ENCODE data around the gene MRPL20. TPM values are rescaled to one million over a fixed set of nuclear protein-coding genes. Genes with fewer than 3 reads are reported as not detected.

MRPL20 gene
- total and polyA plus RNA-seq, 9 of the 15 experiments (the other 6 are each of a cell fraction or from before 2014, with no cell fraction given): 180 to 671 (median 229) TPM

DNA sequence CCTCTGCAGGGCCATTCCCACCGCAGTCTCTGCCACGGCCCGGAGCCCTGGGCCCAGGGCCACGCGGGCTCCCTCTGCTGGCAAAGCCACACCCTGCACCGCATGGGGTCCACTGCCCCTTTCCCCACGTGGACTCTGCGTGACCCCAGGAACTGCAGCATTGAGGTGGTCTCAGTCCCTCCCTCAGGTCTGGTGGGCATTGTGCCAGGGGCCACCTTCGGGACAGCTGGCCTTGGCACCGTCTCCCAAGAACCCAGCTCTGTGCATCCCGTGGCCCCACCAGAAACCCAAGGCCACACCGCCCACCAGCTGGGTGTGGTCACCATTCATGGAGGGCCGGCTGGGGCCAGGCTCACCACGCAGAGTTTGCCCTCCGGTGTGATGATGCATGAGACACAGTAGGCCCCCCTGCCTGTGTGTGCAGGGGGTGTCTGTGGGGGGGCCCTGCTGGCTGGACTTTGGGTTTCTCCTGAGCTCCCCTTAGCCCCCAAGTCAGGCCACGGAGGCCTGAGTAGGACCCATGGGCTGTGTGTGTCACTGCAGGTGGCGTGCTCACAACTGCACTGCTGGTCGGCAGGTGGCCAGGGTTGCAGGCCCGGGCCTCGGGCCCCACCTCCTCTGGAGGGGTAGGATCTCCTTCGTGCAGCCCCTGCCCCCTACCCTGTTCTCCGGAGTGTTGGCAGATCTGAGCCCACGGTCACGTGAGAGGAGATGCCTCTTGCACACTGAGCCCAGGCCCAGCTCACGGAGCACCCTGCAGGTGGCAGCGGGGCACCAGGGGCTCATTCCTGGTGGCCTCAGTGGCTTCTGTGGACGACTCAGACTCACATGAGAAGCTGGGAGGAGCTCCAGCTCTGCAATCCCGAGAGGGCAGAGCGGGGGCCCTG is 34.2 kb upstream of the MRPL20 start (continued):
- TF ChIP-seq, protein P1, sequence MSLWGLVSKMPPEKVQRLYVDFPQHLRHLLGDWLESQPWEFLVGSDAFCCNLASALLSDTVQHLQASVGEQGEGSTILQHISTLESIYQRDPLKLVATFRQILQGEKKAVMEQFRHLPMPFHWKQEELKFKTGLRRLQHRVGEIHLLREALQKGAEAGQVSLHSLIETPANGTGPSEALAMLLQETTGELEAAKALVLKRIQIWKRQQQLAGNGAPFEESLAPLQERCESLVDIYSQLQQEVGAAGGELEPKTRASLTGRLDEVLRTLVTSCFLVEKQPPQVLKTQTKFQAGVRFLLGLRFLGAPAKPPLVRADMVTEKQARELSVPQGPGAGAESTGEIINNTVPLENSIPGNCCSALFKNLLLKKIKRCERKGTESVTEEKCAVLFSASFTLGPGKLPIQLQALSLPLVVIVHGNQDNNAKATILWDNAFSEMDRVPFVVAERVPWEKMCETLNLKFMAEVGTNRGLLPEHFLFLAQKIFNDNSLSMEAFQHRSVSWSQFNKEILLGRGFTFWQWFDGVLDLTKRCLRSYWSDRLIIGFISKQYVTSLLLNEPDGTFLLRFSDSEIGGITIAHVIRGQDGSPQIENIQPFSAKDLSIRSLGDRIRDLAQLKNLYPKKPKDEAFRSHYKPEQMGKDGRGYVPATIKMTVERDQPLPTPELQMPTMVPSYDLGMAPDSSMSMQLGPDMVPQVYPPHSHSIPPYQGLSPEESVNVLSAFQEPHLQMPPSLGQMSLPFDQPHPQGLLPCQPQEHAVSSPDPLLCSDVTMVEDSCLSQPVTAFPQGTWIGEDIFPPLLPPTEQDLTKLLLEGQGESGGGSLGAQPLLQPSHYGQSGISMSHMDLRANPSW (CRISPR knock-in tag; IDR thresholded peaks at IDR 0.05): no peak
- TF ChIP-seq MBD2 (IDR thresholded peaks at IDR 0.05; ENCODE audit: borderline replicate concordance, low read depth) (no peak), POLR2A (conservative IDR thresholded peaks at IDR 0.05) (no peak), ZNF316 (IDR thresholded peaks at IDR 0.05) (no peak), ZNF217 (CRISPR knock-in tag; IDR thresholded peaks at IDR 0.05) (no peak), RFX7 (CRISPR knock-in tag; IDR thresholded peaks at IDR 0.05) (0 out of 2 replicates have a peak, but pooled peaks have one; percentile 57), NCOR1 (IDR thresholded peaks at IDR 0.05) (no peak), OTX1 (CRISPR knock-in tag; IDR thresholded peaks at IDR 0.05) (no peak), PHB (CRISPR knock-in tag; IDR thresholded peaks at IDR 0.05) (no peak), ATF7 (IDR thresholded peaks at IDR 0.05) (no peak), TRIM24 (IDR thresholded peaks at IDR 0.05) (no peak), SRSF7 (optimal IDR thresholded peaks at IDR 0.05; ENCODE audit: low read depth, low read length) (no peak), PTBP1 (IDR thresholded peaks at IDR 0.05; ENCODE audit: low read depth, low read length) (no peak), PRMT5 (CRISPR knock-in tag; IDR thresholded peaks at IDR 0.05) (no peak; the same call in 1 of the 2 replicates), SNRNP70 (optimal IDR thresholded peaks at IDR 0.05; ENCODE audit: low read depth, low read length) (no peak)
- TF ChIP-seq, protein P2, sequence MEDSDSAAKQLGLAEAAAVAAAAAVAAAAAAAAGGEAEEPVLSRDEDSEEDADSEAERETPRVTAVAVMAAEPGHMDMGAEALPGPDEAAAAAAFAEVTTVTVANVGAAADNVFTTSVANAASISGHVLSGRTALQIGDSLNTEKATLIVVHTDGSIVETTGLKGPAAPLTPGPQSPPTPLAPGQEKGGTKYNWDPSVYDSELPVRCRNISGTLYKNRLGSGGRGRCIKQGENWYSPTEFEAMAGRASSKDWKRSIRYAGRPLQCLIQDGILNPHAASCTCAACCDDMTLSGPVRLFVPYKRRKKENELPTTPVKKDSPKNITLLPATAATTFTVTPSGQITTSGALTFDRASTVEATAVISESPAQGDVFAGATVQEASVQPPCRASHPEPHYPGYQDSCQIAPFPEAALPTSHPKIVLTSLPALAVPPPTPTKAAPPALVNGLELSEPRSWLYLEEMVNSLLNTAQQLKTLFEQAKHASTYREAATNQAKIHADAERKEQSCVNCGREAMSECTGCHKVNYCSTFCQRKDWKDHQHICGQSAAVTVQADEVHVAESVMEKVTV (CRISPR knock-in tag; IDR thresholded peaks at IDR 0.05): peak; percentile 67
- TF ChIP-seq, protein P3, sequence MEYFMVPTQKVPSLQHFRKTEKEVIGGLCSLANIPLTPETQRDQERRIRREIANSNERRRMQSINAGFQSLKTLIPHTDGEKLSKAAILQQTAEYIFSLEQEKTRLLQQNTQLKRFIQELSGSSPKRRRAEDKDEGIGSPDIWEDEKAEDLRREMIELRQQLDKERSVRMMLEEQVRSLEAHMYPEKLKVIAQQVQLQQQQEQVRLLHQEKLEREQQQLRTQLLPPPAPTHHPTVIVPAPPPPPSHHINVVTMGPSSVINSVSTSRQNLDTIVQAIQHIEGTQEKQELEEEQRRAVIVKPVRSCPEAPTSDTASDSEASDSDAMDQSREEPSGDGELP (CRISPR knock-in tag; IDR thresholded peaks at IDR 0.05; ENCODE audit: borderline replicate concordance): peak; percentile 88
- TF ChIP-seq, protein P4, sequence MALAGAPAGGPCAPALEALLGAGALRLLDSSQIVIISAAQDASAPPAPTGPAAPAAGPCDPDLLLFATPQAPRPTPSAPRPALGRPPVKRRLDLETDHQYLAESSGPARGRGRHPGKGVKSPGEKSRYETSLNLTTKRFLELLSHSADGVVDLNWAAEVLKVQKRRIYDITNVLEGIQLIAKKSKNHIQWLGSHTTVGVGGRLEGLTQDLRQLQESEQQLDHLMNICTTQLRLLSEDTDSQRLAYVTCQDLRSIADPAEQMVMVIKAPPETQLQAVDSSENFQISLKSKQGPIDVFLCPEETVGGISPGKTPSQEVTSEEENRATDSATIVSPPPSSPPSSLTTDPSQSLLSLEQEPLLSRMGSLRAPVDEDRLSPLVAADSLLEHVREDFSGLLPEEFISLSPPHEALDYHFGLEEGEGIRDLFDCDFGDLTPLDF (CRISPR knock-in tag; IDR thresholded peaks at IDR 0.05): no peak; the same call in 1 of the 2 replicates
- TF ChIP-seq, protein P5, sequence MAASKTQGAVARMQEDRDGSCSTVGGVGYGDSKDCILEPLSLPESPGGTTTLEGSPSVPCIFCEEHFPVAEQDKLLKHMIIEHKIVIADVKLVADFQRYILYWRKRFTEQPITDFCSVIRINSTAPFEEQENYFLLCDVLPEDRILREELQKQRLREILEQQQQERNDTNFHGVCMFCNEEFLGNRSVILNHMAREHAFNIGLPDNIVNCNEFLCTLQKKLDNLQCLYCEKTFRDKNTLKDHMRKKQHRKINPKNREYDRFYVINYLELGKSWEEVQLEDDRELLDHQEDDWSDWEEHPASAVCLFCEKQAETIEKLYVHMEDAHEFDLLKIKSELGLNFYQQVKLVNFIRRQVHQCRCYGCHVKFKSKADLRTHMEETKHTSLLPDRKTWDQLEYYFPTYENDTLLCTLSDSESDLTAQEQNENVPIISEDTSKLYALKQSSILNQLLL (CRISPR knock-in tag; IDR thresholded peaks at IDR 0.05; ENCODE audit: borderline replicate concordance): no peak
- TF ChIP-seq, protein P6, sequence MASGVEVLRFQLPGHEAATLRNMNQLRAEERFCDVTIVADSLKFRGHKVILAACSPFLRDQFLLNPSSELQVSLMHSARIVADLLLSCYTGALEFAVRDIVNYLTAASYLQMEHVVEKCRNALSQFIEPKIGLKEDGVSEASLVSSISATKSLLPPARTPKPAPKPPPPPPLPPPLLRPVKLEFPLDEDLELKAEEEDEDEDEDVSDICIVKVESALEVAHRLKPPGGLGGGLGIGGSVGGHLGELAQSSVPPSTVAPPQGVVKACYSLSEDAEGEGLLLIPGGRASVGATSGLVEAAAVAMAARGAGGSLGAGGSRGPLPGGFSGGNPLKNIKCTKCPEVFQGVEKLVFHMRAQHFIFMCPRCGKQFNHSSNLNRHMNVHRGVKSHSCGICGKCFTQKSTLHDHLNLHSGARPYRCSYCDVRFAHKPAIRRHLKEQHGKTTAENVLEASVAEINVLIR (CRISPR knock-in tag; IDR thresholded peaks at IDR 0.05): no peak
